ENCODE results near the gene PPP1R37. TPM values are rescaled to one million over a fixed set of nuclear protein-coding genes. Genes with fewer than 3 reads are reported as not detected.

Gene PPP1R37
- total and polyA plus RNA-seq, 2 of the 13 experiments (the other 11 are each of a cell fraction or from before 2014, with no cell fraction given): 9.0 to 14.3 TPM

DNA sequence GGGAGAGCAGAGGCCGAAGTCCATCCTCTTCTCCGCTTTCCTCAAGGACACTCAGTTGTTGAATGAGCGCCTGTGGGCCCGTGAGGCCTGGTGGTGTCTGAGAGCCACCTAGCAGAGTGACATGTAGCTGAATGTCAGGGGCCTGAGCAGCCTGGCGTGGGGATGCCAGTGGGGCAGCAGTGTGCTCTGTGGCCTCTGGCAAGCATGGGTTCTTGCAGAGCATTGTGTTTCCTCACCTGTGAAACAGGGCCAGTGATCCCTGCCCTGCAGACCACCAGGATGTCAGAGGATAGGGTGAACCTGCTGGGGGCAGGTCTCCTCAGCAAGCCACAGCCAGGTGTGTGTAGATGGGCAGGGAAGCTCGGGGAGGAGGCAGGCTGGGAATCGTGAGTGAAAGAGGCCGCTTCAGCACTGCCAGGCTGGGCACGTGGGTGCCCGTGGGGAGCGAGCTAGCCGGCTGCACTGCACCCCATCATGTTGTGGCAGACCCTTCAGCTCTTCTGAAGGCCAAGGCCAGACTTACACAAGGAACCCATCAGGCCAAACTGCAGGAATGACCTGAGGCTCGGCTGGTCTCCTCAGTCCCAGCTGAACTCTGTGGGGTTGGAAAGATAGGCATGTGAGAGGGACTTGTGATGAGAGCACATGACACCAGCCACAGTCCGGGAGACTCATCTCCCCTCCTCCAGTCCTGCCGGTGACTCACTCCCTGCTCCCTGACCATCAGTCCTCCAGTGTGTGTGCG lies 5.0 kb downstream of the PPP1R37 start (continued):
- TF ChIP-seq CBX1 (IDR thresholded peaks at IDR 0.05; ENCODE audit: low read depth) (no peak), MTF2 (CRISPR knock-in tag; IDR thresholded peaks at IDR 0.05; ENCODE audit: borderline replicate concordance) (no peak), GTF2F1 (IDR thresholded peaks at IDR 0.05; ENCODE audit: low read length) (no peak), HNRNPUL1 (IDR thresholded peaks at IDR 0.05; ENCODE audit: low read depth, low read length) (no peak), TSC22D2 (CRISPR knock-in tag; IDR thresholded peaks at IDR 0.05; ENCODE audit: borderline replicate concordance) (no peak), EHMT2 (IDR thresholded peaks at IDR 0.05; ENCODE audit: borderline replicate concordance, low read depth, low read length) (no peak)
- TF ChIP-seq, protein P1, sequence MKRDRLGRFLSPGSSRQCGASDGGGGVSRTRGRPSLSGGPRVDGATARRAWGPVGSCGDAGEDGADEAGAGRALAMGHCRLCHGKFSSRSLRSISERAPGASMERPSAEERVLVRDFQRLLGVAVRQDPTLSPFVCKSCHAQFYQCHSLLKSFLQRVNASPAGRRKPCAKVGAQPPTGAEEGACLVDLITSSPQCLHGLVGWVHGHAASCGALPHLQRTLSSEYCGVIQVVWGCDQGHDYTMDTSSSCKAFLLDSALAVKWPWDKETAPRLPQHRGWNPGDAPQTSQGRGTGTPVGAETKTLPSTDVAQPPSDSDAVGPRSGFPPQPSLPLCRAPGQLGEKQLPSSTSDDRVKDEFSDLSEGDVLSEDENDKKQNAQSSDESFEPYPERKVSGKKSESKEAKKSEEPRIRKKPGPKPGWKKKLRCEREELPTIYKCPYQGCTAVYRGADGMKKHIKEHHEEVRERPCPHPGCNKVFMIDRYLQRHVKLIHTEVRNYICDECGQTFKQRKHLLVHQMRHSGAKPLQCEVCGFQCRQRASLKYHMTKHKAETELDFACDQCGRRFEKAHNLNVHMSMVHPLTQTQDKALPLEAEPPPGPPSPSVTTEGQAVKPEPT (CRISPR knock-in tag; IDR thresholded peaks at IDR 0.05; ENCODE audit: low read depth): no peak
- TF ChIP-seq, protein P2, sequence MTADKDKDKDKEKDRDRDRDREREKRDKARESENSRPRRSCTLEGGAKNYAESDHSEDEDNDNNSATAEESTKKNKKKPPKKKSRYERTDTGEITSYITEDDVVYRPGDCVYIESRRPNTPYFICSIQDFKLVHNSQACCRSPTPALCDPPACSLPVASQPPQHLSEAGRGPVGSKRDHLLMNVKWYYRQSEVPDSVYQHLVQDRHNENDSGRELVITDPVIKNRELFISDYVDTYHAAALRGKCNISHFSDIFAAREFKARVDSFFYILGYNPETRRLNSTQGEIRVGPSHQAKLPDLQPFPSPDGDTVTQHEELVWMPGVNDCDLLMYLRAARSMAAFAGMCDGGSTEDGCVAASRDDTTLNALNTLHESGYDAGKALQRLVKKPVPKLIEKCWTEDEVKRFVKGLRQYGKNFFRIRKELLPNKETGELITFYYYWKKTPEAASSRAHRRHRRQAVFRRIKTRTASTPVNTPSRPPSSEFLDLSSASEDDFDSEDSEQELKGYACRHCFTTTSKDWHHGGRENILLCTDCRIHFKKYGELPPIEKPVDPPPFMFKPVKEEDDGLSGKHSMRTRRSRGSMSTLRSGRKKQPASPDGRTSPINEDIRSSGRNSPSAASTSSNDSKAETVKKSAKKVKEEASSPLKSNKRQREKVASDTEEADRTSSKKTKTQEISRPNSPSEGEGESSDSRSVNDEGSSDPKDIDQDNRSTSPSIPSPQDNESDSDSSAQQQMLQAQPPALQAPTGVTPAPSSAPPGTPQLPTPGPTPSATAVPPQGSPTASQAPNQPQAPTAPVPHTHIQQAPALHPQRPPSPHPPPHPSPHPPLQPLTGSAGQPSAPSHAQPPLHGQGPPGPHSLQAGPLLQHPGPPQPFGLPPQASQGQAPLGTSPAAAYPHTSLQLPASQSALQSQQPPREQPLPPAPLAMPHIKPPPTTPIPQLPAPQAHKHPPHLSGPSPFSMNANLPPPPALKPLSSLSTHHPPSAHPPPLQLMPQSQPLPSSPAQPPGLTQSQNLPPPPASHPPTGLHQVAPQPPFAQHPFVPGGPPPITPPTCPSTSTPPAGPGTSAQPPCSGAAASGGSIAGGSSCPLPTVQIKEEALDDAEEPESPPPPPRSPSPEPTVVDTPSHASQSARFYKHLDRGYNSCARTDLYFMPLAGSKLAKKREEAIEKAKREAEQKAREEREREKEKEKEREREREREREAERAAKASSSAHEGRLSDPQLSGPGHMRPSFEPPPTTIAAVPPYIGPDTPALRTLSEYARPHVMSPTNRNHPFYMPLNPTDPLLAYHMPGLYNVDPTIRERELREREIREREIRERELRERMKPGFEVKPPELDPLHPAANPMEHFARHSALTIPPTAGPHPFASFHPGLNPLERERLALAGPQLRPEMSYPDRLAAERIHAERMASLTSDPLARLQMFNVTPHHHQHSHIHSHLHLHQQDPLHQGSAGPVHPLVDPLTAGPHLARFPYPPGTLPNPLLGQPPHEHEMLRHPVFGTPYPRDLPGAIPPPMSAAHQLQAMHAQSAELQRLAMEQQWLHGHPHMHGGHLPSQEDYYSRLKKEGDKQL (CRISPR knock-in tag; IDR thresholded peaks at IDR 0.05; ENCODE audit: low read depth): no peak
- TF ChIP-seq, protein P3, sequence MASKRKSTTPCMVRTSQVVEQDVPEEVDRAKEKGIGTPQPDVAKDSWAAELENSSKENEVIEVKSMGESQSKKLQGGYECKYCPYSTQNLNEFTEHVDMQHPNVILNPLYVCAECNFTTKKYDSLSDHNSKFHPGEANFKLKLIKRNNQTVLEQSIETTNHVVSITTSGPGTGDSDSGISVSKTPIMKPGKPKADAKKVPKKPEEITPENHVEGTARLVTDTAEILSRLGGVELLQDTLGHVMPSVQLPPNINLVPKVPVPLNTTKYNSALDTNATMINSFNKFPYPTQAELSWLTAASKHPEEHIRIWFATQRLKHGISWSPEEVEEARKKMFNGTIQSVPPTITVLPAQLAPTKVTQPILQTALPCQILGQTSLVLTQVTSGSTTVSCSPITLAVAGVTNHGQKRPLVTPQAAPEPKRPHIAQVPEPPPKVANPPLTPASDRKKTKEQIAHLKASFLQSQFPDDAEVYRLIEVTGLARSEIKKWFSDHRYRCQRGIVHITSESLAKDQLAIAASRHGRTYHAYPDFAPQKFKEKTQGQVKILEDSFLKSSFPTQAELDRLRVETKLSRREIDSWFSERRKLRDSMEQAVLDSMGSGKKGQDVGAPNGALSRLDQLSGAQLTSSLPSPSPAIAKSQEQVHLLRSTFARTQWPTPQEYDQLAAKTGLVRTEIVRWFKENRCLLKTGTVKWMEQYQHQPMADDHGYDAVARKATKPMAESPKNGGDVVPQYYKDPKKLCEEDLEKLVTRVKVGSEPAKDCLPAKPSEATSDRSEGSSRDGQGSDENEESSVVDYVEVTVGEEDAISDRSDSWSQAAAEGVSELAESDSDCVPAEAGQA (IDR thresholded peaks at IDR 0.05; ENCODE audit: low read depth): no peak
- TF ChIP-seq, protein P3 (CRISPR knock-in tag; IDR thresholded peaks at IDR 0.05; ENCODE audit: borderline replicate concordance): no peak

All from HepG2 (cell line).